Cardiac septum (tissue), 1 donor: Measurements from ENCODE around the gene CLEC9A. TPM values are rescaled to one million over a fixed set of nuclear protein-coding genes. Genes with fewer than 3 reads are reported as not detected.

ENCODE experiments used
- DNase-seq: peaks from one replicate; pipeline ENCODE4 v3.0.0-alpha.2; 2020; ENCODE audit warnings: low spot score
- intact Hi-C: fragments of 100-400 bp; cut with DNase I; formaldehyde crosslinking; loops from one replicate; pipeline ENCODE4 v1.14.0; 2022
- total RNA-seq: library from RNA; stranded (reverse); fragmentation: NEBNext Ultra II Directional; extraction: Animal tissue kit (Norgen Biotek cat#: 25700); gene quantifications from one replicate; pipeline ENCODE4 v1.2.1, GENCODE V29; 2021
- donor health status: DM: no; HTN: no; CAD: no.

CLEC9A gene
- total RNA-seq, 1 donor from 2014 or later: not detected

DNA sequence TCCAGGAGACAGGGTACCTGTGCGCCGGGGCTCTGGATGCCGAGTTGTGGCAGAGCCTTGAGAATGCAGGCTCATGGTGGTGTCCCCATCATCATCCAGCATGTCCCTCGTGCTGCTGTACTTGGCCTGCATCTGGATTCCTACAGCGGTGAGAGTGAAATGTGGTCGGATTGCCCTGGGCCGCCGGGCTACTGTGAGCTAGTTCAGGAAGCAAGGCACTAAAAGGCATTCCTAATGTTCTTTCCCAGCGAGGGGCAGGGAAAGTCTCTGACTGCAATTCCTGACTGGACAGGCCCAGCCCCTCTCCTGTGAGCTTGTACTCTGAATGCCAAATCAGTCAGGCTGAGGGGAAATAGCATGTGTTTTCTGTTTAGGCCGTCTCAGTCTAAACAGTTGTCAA lies 68.3 kb downstream of the CLEC9A start, which contains the start of gene CLEC1A:
TSS of gene CLEC1A (minus strand) at position 195 of the 400 bp plus-strand sequence. CDS start at position 132, 63 bp downstream.
- intact Hi-C loops: no loop called here

GRCh38 chr12:10101042-10101579 lies 70.6 kb downstream of the CLEC9A start:
- intact Hi-C loops: no loop called here
- no peak for DNase-seq

More for the DNA sequence above, 68.3 kb downstream of the CLEC9A start, which contains the start of gene CLEC1A:
- no peak for DNase-seq

DNA sequence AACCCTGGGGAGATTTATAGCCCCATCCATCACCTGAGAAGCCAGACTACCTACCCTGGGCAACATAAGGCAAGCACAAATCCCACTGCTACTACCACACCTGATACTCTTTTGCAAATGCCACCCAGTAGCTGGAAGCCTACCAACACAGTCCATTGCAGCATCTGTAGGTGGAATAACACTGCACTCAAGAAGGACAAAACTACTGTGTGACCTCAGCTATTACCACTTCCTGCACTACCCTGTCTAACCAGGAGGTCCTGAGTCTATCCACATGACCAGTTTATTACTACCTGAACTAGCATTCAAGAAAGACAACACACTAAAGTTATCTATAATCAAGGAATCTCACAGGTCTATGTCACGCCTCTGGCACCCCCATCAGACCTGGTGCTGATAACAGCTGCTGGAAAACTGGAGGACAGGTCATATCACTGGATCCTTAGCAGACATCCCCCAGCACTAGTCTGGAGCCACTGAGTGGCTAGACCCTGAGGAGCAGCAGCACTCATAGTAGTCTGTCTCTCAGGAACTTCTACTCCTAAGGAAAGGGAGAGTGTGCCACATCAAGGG lies 71.3 kb downstream of the CLEC9A start:
- intact Hi-C loops: no loop called here
- no peak for DNase-seq

GRCh38 chr12:10102322-10102721 lies 71.8 kb downstream of the CLEC9A start:
- intact Hi-C loops: no loop called here
- no peak for DNase-seq

- DNase-seq: no peak
- intact Hi-C loops: no loop called here
Observed at GRCh38 chr12:10110256-10110844, 79.9 kb downstream of the CLEC9A start.

DNA sequence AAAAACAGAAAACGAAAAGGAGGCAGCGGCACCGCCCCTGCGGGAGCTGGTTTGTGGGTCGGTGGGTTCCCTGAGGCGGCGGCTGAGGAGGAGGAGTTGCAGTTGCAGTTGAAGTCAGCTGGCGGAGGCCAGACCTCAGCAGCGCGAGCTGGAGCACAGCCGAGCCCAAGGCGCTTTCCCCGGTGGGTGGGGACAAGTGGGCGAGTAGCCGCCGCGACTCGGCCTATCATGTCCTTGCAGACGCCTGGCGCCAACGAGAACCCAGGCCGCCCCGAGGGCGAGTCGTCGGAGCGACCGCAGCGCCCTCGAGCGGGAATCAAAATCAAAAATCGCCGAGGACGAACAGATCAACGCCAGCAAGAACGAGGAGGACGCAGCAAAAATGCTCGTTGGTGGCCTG lies 81.0 kb downstream of the CLEC9A start:
- intact Hi-C loops: no loop called here
- no peak for DNase-seq

DNA sequence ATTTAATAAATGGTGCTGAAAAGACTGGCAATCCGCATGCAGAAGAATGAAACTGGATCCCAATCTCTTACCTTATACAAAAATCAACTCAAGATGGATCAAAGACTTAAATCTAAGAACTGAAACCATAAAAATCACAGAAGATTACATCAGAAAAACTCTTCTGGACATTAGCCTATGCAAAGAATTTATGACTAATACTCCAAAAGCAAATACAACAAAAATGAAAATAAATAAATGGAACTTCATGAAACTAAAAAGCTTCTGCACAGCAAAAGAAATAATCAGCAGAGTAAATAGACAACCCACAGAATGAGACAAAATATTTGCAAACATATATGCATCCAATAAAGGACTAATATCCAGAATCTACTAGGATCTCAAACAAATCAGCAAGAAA lies 82.6 kb downstream of the CLEC9A start:
- intact Hi-C loops: no loop called here
- DNase-seq: no peak

DNA sequence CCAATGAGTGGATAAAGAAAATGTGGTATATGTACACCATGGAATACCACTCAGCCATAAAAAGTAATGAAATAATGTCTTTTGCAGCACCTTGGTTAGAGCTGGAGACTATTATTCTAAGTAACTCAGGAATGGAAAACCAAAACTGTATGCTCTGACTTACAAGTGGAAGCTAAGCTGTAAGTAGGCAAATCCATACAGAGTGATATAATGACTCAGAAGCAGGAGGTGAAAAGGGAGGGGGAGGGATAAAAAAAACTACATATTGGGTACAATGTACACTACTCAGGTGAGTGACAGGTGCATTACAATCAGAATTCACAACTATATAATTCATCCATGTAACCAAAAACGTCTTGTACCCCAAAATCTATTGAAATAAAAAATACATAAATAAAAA lies 83.4 kb downstream of the CLEC9A start:
- intact Hi-C loops: no loop called here
- DNase-seq: no peak

DNA sequence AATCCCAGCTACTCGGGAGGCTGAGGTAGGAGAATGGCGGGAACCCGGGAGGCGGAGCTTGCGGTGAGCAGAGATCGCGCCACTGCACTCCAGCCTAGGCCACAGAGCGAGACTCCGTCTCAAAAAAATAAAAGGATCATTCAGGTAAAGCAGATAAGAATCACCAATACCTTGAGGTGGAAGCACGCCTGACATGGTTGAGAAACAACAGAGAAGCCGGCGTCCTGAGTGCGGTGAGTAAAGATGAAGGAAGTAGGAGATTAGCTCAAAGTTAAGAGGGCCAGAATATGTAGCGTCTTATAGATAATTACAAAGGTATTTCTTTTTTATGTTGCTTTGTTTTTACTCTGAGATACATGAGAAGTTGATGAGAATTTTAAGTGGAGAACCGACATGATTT lies 84.8 kb downstream of the CLEC9A start:
- intact Hi-C loops: no loop called here
- no peak for DNase-seq

Other genes with a start within 250 kb of the CLEC9A start
- not detected for gene KLRF1, start 203.2 kb upstream of the CLEC9A start, total RNA-seq
- gene CLEC2B, start 161.3 kb upstream of the CLEC9A start, total RNA-seq: 6.7 TPM
- gene KLRF2, start 149.2 kb upstream of the CLEC9A start, total RNA-seq: not detected
- gene CLEC2A, start 98.3 kb upstream of the CLEC9A start, total RNA-seq: not detected
- gene CLEC12A, start 59.3 kb upstream of the CLEC9A start, total RNA-seq: 0.30 TPM
- gene CLEC1B, start 31.6 kb upstream of the CLEC9A start, total RNA-seq: not detected
- not detected for gene CLEC12B, start 20.1 kb upstream of the CLEC9A start, total RNA-seq
- gene CLEC1A, start 68.3 kb downstream of the CLEC9A start, total RNA-seq: 2.2 TPM
- gene CLEC7A, start 99.5 kb downstream of the CLEC9A start, total RNA-seq: 2.6 TPM
- 0.43 TPM for gene OLR1, start 141.4 kb downstream of the CLEC9A start, total RNA-seq
- not detected for gene TMEM52B, start 148.3 kb downstream of the CLEC9A start, total RNA-seq
- 280 TPM for gene GABARAPL1, start 182.2 kb downstream of the CLEC9A start, total RNA-seq